Stimulated activated naive CD8-positive, alpha-beta T cell treated with anti-CD3 and anti-CD28 coated beads, Interleukin-15, Interleukin-2, amounts not matched to agents 100 U/mL and 50 U/mL, for 24 hours (primary cell): ENCODE measurements around the gene PDE4D.
"Not testable (repeated sequence)": the region's sequence is repeated elsewhere in the genome, so short reads cannot be mapped to it uniquely, and the experiment has no call there.

ENCODE experiments used
- ATAC-seq: fragments of 150-1000 bp; cut with Tn5 transposase; one replicate; pipeline ENCODE4 v1.10.0; 2021
- DNase-seq: peaks from one replicate; pipeline ENCODE4 v3.0.0; 2021

The PDE4D gene

DNA sequence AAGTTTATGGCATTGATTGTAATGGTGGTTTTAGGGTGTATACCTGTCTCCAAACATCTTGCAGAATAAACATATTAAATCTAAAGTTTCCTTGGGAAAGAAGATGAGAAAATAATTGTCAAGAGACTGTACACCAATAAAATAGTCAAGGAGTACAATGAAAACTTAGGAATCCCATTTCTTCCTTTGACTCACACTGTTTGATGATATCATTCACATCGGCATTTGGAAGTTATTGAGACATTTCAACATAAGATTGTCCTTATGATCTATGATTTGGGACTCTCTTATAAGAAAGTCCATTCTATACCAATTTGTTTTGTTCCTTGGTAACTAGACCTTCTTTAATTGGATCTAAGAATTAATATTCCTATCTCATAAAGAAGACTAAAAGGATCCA is 828.0 kb downstream of the PDE4D start:
- ATAC-seq, result no peak

DNA sequence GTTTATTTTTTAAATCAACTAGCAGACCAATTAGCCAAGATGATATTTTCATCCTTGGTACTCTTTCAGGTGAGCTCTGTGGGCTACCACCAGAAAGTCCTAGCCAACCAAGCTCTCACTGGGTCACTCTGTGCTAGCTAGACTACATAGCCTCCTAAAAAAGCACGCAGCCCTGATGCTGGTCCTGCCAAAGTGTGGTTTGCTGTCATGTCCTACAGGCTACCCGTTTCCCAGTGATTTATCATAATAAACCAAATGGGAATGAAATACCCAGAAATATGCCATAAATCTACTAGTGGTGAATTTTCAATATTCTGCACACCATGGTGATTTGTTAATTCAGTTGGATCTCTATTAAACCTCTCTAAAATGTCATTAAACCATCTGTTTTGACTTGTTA is 829.2 kb downstream of the PDE4D start:
- no peak for DNase-seq
- ATAC-seq, result no peak

More for the DNA sequence above, 828.0 kb downstream of the PDE4D start:
- no peak for DNase-seq

DNA sequence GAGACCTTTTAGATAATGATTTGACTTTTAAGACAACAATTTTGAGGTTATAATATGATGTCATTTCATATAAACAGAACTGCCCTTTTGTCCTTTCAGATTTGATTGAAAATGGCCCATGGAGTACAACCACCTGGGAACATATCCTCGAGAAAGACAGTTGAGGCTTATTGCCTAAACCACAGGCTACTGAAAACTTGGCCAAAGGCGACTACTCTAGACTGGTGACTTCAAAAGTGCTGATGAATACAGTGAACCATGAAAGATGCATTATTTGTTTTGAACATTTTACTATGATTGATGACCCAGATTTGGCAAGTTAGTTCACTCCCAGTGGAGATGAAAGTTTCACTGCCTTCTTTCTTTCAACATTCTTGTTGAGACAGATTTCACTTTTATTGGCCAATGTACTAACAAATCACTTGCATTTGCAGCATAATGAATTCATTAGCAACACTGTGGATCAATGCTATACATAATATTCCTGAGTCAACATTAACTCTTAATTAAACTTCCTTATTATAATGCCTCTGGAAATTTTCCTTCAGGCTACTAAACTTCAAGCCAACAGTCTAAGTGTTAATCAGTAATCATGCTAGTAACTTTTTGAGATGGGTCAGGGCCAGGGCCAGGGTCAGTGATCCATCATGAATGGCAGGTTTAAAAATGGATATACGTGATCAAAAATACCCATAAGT is 830.4 kb downstream of the PDE4D start:
- no peak for ATAC-seq
- DNase-seq, result no peak

DNA sequence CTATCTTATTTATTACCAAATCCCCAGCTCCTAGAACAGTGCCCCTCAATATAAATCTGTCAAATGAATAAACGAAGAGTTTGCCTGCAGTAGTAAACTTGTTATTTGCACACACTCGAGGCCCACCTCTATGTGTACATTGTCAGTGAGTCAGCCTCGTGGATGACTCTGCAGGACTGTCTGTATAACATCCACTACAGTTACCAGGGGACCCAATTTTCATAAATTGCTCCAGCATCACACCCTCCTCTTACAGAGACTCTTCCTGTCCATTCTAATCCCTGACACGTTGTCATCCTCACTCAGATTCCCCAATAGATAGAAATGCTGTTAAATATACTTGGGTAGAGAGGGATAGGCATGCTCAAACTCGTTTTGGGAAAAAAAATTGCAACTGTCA is 832.1 kb downstream of the PDE4D start:
- DNase-seq (no peak), ATAC-seq (no peak)

DNA sequence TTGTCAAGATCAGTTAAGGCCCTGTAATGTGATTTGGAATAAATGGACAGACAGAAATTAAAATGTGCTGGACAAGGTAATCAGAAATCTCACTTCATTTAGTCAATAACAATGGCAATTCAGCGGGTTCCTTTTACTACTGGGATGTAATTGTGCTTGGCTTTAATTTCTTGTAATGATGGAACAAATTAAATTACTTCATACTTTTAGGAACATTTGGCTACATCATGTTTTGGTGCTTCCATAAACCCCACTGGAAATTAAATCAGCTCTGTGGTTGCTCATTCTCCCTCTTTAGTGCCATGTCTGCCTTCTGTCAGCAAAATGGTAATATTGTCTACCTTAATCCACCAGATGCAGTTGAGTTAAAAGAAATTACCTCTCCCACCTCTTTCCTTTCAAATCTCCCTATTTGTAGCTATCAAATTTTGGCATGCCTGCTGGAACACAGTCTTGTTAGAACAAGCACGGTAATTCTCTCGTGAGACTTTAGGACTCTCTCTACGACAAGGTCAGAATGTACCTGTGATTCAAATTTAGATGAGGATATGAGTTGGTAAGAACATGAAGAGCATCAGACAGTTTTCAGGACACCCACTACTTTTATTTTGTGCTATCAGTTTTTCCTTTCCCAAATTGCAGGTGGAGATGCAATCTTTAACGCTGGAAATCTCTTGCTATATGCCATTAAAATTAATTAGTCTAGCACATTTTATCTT is 834.4 kb downstream of the PDE4D start:
- DNase-seq (no peak), ATAC-seq (no peak)

DNA sequence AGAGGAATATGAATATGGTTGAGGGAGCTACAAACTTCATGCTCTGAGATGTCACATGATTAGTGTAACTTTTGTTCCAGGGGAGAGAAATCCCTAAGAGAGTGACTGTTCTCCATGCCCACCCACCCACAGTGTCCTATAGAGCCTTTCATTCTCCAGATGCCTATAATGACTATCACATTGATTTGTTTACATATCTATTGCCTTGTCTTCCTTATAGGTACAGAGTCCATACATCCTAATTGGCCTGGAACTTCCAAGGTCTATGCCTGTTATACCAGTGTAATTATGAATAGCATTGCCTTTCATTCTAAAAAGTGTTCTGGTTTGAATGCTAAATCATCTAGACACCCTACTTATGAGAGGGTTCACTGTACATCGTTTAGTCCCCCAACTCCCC is 835.3 kb downstream of the PDE4D start:
- ATAC-seq, result no peak
- DNase-seq, result no peak

DNA sequence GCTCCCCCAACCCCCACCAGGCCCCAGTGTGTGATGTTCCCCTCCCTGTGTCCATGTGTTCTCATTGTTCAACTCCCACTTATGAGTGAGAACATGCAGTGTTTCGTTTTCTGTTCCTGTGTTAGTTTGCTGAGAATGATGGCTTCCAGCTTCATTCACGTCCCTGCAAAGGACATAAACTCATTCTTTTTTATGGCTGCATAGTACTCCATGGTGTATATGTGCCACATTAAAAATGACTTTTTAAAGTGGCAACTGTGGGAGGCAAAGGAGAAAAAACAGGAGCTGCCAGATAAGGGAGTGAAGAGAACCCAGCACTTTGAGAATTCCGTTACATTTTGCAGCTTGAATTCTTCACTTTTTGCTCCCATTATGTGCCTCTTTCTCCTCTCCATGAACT is 836.9 kb downstream of the PDE4D start:
- not testable (repeated sequence) for ATAC-seq, DNase-seq

DNA sequence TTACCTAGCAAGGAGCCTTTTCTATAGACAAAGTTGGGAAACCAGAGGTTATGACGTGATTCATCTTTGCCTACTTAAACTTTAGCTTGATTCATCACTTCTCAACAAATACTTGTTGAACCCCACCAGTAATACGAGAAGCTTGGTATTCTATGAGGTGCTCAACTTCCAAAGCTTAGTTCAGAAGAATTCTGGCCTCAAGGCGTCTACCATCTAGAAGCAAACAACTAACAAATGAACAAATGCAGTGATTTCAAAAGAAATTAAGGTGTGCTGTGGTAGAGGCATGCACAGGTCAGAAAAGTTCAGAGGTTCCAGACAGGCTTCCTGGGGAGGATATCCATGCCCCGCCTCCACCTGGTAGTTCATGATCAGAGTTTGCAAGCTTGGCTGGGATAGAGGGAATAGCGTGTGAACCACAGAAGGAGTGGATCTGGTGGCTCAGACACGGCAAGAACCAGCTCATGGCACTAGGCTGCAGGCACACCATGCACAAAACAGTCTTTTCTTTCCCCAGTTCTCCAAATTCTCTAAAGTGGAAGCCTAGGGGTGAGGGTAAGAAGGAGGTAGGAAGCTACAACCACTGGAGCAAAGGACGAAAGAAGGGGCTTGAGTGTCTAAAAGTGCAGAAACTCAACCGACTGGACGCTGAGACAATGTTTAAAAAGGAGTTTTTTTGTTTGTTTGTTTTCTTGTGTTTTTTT is 837.6 kb downstream of the PDE4D start:
- no peak for ATAC-seq
- no peak for DNase-seq

DNA sequence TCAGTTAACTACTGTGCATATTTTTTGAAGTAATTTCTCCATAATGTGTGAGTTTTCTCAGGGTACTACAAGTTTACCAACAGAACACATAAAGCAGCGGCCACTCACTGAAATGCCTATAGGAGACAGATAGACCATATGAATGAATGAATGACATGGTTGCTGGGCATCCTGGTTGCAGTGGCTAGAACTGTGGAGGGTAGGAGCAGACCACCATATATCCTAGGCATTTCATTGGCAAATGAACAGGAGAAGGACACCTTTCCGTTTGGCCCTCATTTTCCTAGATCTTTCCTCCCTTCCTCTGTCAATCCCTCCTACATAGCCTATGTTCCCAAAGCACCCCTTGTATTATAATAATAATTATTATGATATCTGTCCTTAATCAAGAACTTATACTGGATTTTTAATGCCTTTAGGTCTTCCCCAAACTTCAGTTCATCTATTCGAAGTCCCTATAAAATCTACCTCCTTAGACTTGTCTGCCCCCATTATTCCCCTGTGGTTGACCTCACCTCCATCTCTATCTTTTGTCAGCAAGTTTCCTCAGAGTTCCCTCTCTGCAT is 838.5 kb downstream of the PDE4D start:
- no peak for ATAC-seq
- DNase-seq, result no peak

DNA sequence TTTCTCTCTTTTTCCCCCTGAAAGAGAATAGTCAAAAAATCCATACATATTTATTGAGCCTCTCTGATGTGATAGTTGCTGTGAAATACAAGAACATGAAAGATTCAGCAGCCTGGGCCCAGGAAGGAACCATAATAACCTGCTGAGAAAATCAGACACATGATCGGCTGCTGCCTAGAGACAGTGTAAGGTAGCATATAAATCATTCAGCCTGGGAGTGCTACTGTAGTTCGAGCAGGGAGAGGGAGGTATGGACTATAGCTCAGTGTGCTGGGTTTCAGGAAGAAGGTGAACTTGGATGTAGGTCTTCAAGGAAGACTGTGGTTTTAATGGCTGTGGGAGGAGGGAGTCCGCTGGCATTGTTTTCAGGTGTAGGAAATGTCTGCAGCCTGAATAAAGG is 841.6 kb downstream of the PDE4D start:
- ATAC-seq (no peak), DNase-seq (no peak)

DNA sequence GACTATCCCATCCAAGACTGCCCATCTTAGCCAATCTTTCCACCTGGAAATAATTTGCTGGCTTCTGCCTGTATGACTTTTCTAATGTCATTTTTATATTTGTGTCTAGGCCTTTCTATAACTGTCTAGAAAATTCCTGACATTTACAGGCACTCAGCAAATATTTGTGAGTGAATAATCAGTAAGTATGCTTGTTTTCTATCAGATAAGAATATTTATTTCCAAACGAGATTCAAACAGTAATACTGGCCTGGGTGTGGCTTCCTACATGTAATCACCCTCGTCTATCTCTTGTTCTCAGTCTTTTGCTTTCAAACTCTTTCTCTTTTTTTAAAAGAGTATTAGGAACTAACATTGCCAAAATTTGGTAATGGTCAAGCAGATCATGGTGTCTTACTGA is 844.4 kb downstream of the PDE4D start:
- ATAC-seq, result no peak
- no peak for DNase-seq

DNA sequence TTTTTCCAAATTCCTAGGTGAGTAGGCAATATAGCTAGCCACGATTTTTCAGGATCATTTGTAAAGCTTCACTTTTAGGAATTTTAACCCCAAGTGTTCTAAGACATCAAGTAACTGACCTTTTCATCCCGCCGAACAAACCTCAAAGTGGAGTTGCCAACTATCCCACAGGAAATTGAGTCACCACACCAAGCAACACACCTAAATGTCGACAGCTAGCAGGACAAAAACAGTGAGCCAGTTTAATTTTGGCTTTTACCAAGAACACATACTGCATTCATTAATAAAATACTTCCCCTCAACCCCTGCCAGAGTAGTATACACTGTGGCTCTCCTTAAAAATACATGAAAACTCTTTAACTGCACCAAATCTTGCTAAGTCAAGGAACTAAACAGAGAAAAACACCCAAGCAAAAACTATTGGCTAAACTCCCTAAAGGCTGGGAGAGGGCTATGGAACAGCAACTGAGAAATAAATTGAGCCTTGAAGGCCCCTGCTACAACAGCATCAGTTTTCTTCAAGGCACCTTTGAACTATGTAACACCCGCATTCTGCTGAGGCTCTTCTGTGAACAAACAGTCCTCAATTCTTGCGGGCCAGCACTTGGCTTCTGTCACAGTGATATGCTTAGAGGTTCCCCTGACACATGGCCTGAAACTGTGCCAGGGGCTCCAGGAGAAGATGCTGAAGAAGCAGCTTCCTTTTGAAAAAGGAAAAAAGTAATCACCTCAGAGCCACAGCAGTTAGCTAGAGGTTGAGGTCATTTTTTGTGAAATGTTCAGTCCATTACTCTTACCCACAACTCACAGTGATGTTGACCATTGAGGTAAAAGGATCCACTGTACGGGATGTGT is 851.1 kb downstream of the PDE4D start:
- no peak for ATAC-seq

DNA sequence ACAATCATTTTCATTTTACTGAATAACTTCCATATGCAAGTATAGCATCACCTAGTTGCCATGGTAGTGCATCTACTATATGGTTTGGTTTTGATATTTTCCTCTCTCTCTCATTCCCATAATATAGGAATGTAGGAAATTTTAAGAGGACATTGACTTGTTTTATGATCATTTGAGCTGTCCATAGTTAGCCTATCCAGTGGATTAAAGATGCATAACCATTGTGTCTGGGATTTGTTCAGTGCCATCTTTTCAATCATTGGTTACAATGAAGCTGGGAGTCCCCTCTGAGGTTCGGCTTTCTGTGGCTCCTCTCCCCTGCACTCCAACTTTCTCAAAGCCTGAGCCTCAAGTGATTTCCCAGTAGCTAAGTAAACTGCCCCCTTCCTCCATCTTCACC is 852.2 kb downstream of the PDE4D start:
- ATAC-seq, result no peak
- no peak for DNase-seq

More for the DNA sequence above, 851.1 kb downstream of the PDE4D start:
- peak; percentile 39 for DNase-seq

DNA sequence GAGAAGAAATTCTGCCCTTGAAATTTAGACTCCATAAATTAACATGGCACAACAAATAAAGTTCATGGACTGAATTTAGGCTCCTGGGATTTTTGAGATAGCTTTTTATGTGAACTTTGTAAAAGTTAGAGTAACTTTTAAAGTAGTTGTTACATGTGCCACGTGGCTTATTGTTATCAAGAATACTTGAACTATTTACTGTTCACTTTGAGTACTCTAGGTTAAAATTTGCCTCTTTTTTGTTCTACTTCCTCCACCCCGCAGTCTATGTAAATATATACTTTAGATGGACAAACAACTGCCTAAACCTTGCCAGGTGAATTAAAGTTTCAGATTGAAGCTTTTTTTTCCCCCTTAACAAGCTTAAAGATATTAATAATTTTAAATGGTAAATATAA is 852.7 kb downstream of the PDE4D start:
- ATAC-seq, result no peak
- DNase-seq, result no peak

DNA sequence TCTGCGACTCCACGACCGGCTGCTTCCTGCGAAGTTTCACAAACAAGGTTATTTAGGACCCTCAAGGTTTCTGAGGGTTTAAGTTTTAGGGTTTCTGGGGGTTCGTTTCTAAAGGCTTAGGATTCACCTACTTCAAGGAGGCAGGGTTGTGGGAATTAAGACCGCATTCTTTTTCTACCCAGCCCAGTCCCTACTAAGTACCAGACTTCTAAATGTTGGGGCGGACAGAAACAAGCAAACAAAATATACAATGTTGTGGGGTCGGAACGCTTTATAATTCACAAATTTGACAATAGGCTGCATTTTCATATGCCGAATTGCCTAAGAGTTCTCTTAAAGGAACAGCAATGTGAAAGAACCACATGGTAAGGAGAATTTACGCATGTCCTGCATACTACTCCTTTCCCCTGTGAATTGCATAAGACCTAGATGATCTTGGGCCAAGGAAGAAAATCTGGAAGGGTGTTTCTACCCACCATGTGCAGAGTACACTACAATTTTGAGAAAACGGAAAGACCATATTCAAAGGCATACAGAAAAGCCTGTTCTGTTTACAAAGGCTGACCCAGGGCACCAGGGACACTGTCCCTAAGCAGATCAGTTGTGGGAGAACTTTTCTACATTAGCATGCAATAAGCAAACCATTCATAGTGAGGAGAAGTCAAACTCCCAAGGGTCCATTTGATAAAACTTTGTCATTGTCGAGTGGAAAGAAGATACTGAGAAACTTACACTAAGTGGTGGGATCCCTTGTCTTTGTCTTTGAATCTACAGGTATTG is 853.3 kb downstream of the PDE4D start:
- DNase-seq, result no peak
- no peak for ATAC-seq

DNA sequence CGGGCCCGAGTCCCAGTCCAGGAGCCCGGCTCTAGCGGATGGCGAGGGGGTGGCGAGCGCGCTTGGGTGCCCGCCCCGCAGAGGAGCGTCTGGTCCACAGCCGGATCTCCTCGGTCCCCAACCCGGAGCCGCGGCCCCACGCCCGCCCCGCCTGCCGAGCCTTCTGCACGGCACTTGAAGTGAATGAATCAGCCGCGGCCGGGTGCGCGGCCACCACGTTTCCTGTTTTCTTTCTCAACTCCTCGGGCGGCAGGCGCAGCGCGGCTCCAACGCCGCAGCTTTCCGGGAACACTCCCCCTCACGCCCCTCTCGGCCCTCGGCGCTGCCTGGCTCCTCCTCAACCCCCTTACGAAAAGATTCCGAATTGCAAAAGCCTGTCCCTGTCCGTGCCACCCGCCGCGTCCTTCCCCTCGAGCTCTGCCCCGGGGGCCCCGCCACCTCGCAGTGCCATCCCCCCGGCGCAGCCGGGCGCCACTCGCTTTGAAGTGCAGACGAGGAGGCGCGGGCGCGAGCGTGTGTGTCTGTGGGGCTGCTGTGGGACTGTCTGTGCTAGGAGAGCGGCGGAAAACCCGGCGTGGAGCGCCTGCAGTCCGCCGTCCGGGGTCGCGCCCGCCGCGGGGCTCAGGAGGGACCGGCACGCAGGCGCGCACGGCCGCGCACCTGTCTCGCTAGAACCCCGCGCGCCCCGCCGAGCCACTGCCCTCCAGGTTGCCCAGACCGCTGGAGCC is 854.1 kb downstream of the PDE4D start:
- DNase-seq, result peak; percentile 87
- ATAC-seq, result peak; percentile 79

DNA sequence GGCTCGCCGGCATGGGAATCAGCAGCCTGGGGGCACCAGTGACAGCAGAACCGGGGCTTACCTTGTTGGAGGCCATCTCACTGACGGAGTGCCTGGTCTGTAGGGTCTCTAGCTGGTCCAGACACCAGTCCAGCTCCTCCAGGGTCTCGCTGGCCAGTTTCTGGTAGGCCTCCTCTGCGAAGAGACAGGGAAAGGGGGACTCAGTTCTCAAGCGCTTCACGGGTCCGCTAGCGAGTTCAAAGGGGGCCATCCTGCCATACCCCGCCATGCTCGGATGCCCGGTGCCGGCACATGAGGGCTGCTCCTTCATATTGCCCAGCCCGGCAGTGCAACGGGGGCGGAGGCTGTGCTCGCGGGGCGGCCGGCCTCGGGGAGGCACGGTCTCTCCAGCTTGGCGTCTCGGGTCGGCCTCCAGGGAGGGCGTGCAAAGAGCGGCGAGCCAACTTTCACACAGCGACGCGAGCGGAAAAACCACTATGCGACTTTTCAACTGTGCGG is 854.7 kb downstream of the PDE4D start:
- DNase-seq (no peak), ATAC-seq (no peak)

DNA sequence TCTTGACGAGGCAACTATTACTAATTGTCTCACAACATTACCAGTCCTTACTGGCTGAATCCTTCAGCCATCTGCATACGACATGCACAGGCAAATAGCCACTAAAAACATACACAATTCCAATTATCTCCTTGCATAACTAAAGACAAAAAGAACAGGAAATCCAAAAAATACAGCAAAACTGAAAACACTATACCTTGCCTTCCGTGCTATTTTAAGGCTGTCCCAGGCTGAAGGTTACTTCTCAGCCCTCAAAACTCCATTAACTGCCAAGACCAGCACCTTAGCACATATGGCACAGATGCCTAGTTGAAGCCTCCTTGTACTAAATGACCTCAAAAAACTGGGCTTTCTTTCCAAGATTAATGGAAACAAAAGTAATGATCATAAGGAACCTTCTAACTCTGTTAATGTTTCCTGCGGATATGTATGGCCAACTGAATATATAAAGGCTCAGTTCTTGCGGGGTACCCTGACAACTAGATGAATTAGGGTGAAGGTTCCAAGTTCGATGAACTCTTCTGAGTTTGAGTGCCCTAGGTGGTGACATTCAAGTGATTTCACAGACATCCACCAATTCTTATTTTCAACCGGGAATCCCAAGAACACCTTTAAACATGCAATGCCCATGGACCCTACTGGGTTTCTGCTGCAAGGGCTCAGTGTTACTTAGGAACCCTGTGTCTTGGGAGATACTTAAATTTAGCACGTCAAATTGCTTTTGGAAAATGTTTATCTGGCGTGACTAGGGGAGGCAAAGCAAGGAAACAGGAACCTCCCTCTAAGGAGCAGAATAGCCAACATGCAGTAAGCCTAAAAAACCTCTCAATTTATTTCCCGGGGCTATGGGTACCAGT is 855.4 kb downstream of the PDE4D start:
- no peak for DNase-seq
- no peak for ATAC-seq

DNA sequence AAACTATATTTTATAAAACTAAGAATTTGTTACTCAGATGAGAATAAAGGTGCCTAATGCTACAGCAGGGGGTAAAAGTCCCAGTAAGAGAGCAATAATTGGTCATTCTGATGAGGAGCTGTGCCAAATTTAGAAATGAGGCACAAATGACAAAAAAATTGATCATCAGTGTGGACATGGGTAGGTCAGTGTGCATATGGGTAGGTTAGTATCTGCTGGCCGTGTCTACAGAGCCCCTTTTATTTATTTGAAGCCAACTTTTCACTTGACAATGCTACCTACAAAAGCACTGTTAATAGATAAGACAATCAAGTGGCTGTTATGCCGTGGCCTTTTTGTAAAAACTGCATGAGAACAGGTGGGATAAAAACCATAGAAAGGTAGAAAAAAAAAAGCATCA is 856.1 kb downstream of the PDE4D start:
- DNase-seq, result no peak
- ATAC-seq, result no peak
